Kidney epithelial cell (primary cell): ENCODE data around the gene AFF1. TPM values are rescaled to one million over a fixed set of nuclear protein-coding genes. Genes with fewer than 3 reads are reported as not detected.
"Not testable (repeated sequence)": the region's sequence is repeated elsewhere in the genome, so short reads cannot be mapped to it uniquely, and the experiment has no call there.

ENCODE experiments used
- DNase-seq: peaks from one replicate; pipeline ENCODE4 v3.0.0-alpha.2; 2010; ENCODE audit warnings: low read depth
- H3K27me3 ChIP-seq: 2 replicates; pipeline ENCODE4 v1.6.0; 2011; ENCODE audit warnings: low read length; ENCODE audit not compliant: control insufficient read depth, insufficient read depth
- H3K36me3 ChIP-seq: 2 replicates; pipeline ENCODE4 v1.5.1; 2011; ENCODE audit warnings: low read length; ENCODE audit not compliant: control insufficient read depth, insufficient read depth
- H3K4me3 ChIP-seq: 2 replicates; pipeline ENCODE4 v1.5.1; 2011; ENCODE audit warnings: low read depth, mild to moderate bottlenecking, control low read depth, low read length
- total RNA-seq: library from RNA; depleted of rRNA; stranded (reverse); fragments of >200 nt; gene quantifications from 2 replicates; pipeline ENCODE4 v1.2.3, GENCODE V29; 2015
- TF ChIP-seq, protein P1 (sequence below): IDR thresholded peaks from 2 replicates; pipeline ENCODE4 v1.5.1; 2011; ENCODE audit warnings: mild to moderate bottlenecking, moderate library complexity, low read length, control low read depth, inconsistent platforms; ENCODE audit not compliant: insufficient read depth, poor library complexity, severe bottlenecking

Gene AFF1
- total RNA-seq, 1 donor from 2014 or later, result 16.9 TPM

DNA sequence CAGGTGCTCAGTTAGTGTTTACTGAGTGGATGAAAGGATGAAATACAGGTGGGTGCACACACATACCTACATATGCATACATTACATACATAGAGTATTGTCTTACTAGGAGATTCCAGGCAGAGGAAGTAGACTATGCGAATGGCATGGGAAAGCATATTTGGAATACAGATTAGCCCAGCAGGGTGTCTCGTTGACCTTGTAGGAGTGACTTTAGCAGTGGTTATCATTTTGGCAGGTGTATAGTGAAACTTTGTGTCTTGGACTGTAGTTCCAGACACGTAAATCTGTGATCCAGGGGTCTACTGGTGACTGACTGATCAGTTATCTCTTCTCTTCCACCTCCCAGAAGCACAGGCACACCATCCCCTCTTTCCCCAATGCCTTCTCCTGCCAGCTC, 199.3 kb downstream of the AFF1 start:
- Histone ChIP-seq H3K4me3 (no peak overlapping the region), H3K36me3 (peaks cover 2% of the 10 kb centered on the region), H3K27me3 (no peaks in the 10 kb centered on the region)
- TF ChIP-seq, protein P1, sequence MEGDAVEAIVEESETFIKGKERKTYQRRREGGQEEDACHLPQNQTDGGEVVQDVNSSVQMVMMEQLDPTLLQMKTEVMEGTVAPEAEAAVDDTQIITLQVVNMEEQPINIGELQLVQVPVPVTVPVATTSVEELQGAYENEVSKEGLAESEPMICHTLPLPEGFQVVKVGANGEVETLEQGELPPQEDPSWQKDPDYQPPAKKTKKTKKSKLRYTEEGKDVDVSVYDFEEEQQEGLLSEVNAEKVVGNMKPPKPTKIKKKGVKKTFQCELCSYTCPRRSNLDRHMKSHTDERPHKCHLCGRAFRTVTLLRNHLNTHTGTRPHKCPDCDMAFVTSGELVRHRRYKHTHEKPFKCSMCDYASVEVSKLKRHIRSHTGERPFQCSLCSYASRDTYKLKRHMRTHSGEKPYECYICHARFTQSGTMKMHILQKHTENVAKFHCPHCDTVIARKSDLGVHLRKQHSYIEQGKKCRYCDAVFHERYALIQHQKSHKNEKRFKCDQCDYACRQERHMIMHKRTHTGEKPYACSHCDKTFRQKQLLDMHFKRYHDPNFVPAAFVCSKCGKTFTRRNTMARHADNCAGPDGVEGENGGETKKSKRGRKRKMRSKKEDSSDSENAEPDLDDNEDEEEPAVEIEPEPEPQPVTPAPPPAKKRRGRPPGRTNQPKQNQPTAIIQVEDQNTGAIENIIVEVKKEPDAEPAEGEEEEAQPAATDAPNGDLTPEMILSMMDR, result no peak
- no peak for DNase-seq

DNA sequence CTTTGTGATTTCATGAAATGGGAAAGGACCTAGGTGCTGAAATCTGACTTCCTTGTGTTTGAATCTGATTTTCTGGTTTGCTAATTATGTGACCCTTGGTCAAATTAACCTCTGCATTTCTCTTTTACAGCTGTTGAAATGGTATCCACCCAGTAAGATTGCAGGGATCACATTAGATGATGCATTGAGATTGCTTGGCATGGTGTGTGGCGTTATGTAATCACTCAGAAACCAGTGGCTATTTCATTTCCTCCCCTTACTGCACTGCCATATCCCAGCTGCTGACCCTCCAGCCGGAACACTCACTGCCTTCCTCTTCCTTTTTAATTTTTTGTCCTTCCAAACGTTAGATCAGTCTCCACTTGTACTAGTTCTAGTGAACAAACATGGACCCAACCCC, 206.6 kb downstream of the AFF1 start:
- H3K27me3 ChIP-seq, result no peaks in the 10 kb centered on the region
- DNase-seq, result no peak
- H3K4me3 ChIP-seq, result no peak overlapping the region
- TF ChIP-seq, protein P1, result no peak
- H3K36me3 ChIP-seq, result no peaks in the 10 kb centered on the region

DNA sequence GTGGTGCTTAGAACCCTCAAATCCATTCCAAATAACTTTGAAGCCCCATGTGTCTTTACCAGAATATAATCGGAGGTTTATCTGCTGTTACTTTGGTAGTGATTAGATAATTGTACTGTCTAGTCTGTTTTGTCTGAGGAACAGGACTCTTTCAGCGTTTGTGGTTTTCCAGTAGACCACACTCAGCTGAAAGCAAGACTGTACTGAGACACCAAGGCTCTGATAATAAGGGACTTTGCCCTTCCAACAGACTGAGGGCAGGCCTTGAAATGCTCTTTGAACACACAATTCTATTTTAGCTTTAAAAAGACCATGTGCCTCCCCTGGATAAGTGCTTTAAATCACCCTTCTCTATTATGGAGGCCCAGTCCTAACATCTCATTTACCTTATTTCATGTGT, 209.5 kb downstream of the AFF1 start:
- Histone ChIP-seq H3K36me3 (no peaks in the 10 kb centered on the region), H3K4me3 (no peak overlapping the region), H3K27me3 (no peaks in the 10 kb centered on the region)
- no peak for DNase-seq
- TF ChIP-seq, protein P1, result no peak

DNA sequence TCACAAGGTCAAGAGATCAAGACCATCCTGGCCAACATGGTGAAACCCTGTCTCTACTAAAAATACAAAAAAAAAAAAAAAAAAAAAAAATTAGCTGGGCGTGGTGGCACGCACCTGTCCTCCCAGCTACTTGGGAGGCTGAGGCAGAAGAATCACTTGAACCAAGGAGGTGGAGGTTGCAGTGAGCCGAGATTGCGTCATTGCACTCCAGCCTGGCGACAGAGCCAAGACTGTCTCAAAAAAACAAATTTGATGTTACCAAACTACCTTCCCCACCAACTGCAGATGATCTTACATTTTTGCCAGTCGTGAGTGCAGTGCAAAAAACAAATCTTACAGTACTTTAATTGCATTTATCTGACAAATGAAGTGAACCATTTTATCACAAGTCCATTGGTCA, 211.1 kb downstream of the AFF1 start:
- H3K4me3 ChIP-seq, DNase-seq, H3K36me3 ChIP-seq, H3K27me3 ChIP-seq: not testable (repeated sequence)

DNA sequence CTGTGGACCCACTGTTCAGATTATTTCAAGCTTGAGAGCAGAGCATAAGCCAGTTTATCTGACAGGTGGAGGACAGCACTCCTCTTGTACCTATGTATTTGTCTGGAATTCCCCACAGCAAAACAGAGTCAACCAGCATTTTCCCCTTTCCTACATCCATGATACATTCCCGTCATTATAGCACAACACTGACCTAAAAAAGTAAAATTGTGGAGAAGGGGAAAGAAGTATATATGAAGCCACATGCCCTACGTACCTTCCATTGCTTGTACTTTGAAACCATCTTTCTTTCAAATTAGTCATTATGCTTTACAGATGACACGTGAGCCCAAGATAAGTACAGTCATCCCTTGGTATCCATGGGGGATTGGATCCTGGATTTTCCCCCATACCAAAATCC, 212.3 kb downstream of the AFF1 start:
- H3K4me3 ChIP-seq, result no peak overlapping the region
- H3K27me3 ChIP-seq, result no peaks in the 10 kb centered on the region
- H3K36me3 ChIP-seq, result no peaks in the 10 kb centered on the region
- TF ChIP-seq, protein P1, result no peak
- DNase-seq, result no peak

DNA sequence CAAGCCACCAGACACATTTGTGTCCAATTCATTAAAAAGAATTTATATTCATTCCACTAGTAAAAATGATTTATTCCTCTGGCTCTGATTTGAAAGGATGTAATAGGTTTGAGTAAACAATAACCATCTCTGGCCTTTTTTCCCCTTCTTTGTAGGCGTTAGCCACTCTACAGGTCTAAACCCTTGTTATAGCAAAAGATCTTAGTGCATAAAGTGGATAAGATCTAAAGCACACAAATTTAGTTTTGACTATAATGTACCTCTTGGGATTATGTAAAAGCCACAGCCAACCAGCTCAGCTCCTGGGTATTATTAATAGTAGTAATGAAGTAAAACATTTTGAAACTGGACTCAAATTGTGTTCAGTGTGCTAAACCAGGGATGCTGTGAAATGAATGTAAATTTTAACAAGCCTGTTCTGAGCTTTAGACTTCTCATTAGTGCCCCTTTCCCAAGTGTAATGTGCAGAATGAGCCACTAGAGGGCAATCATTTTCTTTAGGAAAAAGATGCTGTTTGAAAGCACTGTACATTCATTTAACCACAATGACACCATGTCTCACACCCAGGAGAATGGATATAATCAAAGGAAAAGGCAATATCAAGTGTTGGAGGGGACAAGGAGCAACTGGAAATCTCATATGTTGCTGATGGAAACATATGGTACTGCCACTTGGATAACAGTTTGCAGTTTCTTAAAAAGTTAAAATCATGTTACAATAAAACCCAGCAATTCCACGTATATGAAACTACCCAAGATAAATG, 215.9 kb downstream of the AFF1 start:
- Histone ChIP-seq H3K27me3 (no peaks in the 10 kb centered on the region), H3K4me3 (no peak overlapping the region), H3K36me3 (no peaks in the 10 kb centered on the region)
- DNase-seq, result peak; percentile 49
- TF ChIP-seq, protein P1, result peak; percentile 82
